Naive thymus-derived CD4-positive, alpha-beta T cell (primary cell): Measurements from ENCODE around the gene EEIG1. TPM values are rescaled to one million over a fixed set of nuclear protein-coding genes. Genes with fewer than 3 reads are reported as not detected.
A peak's percentile ranks its signal among the peaks of the same experiment; 100 is the strongest.

Source experiments
- ATAC-seq: fragments of 150-1000 bp; cut with Tn5 transposase; 2 replicates; pipeline ENCODE4 v1.10.0; 2021; ENCODE audit warnings: mild to moderate bottlenecking, moderate library complexity
- CTCF ChIA-PET: fragments of 350-600 bp; sonication (Branson Sonifier 250); formaldehyde crosslinking; loops from one replicate; lab custom pipeline; 2021; ENCODE audit warnings: antibody characterized with exemption; lab: Charles Lee
- POLR2A ChIA-PET: fragments of 350-600 bp; sonication (Branson Sonifier 250); formaldehyde crosslinking; loops from one replicate; lab custom pipeline; 2021; ENCODE audit warnings: antibody characterized with exemption, inconsistent platforms; lab: Charles Lee
- DNase-seq, 9 donors: peaks; one replicate each; pipeline versions ENCODE4 v3.0.0 to v3.0.0-alpha.2; 2020 to 2022; ENCODE audit warnings: mixed read lengths in 1 of 9
- H3K27ac ChIP-seq: one replicate; pipeline ENCODE4 v1.7.0; 2013; ENCODE audit warnings: mild to moderate bottlenecking, low read depth, low read length, moderate library complexity
- H3K27me3 ChIP-seq, 2 donors: one replicate each; pipeline ENCODE4 v1.7.0; 2013; ENCODE audit warnings: low read length in 2 of 2, mild to moderate bottlenecking in 2 of 2, moderate library complexity in 2 of 2; ENCODE audit not compliant: control insufficient read depth in 2 of 2, insufficient read depth in 2 of 2
- H3K36me3 ChIP-seq, 3 experiments: 1 replicate in 2 of 3; 2 replicates in 1 of 3; pipeline ENCODE4 v1.7.0; 2013; ENCODE audit warnings: low read length in 3 of 3, mild to moderate bottlenecking in 3 of 3, moderate library complexity in 1 of 3; ENCODE audit not compliant: insufficient read depth in 3 of 3, control insufficient read depth in 2 of 3
- H3K4me1 ChIP-seq, 2 donors: one replicate each; pipeline ENCODE4 v1.7.0; 2013; ENCODE audit warnings: low read length in 2 of 2, mild to moderate bottlenecking in 2 of 2, moderate library complexity in 1 of 2; ENCODE audit not compliant: control insufficient read depth in 2 of 2, insufficient read depth in 2 of 2
- H3K4me3 ChIP-seq: 2 replicates; pipeline ENCODE4 v1.7.0; 2013; ENCODE audit warnings: mild to moderate bottlenecking, low read length
- H3K9me3 ChIP-seq, 3 experiments: 1 replicate in 2 of 3; 2 replicates in 1 of 3; pipeline ENCODE4 v1.7.0; 2013; ENCODE audit warnings: low read length in 3 of 3; ENCODE audit not compliant: control insufficient read depth in 2 of 3
- H3K27ac Mint-ChIP-seq, 9 donors: one replicate each; pipeline ENCODE4 v1.8.0; 2020 to 2022; ENCODE audit warnings: mixed read lengths in 9 of 9, mild to moderate bottlenecking in 8 of 9, moderate library complexity in 5 of 9, inconsistent platforms in 2 of 9
- H3K27me3 Mint-ChIP-seq, 5 donors: one replicate each; pipeline ENCODE4 v1.8.0; 2021 to 2022; ENCODE audit warnings: mixed read lengths in 5 of 5, mild to moderate bottlenecking in 1 of 5
- H3K36me3 Mint-ChIP-seq, 5 donors: one replicate each; pipeline ENCODE4 v1.8.0; 2020 to 2022; ENCODE audit warnings: mixed read lengths in 5 of 5, mild to moderate bottlenecking in 3 of 5, inconsistent platforms in 1 of 5
- H3K4me1 Mint-ChIP-seq, 7 donors: one replicate each; pipeline ENCODE4 v1.8.0; 2020 to 2022; ENCODE audit warnings: mixed read lengths in 7 of 7, mild to moderate bottlenecking in 3 of 7, inconsistent platforms in 1 of 7
- H3K4me3 Mint-ChIP-seq, 10 donors: one replicate each; pipeline ENCODE4 v1.8.0; 2020 to 2022; ENCODE audit warnings: mild to moderate bottlenecking in 10 of 10, mixed read lengths in 10 of 10, moderate library complexity in 6 of 10, inconsistent platforms in 2 of 10
- H3K9me3 Mint-ChIP-seq, 11 donors: one replicate each; pipeline ENCODE4 v1.8.0; 2020 to 2022; ENCODE audit warnings: mixed read lengths in 11 of 11, mild to moderate bottlenecking in 4 of 11, inconsistent platforms in 1 of 11, moderate library complexity in 1 of 11
- intact Hi-C, 2 donors: fragments of 100-400 bp; cut with micrococcal nuclease; formaldehyde crosslinking; loops; one replicate each; pipeline ENCODE4 v1.15.1; 2023
- polyA plus RNA-seq, 2 donors: library from polyadenylated mRNA; unstranded; fragments of 300-500 nt; fragmentation: Illumina TruSeq; gene quantifications; one replicate each; pipeline ENCODE4 v1.2.3, GENCODE V29; 2021
- total RNA-seq, 6 experiments: library from RNA in 5 of 6; stranded (reverse) in 5 of 6; gene quantifications; 1 replicate in 5 of 6; 2 replicates in 1 of 6; pipeline ENCODE4 v1.2.3 and lab custom pipeline; 2021 to 2026

The EEIG1 gene
- total and polyA plus RNA-seq, 7 experiments from 2014 or later = 124 to 664 (median 297) TPM

- POLR2A ChIA-PET = interaction anchor here (0.8 to 61.3 kb wide), 6 partner anchors 4 to 121 kb away, joined by 3 to 1719 read pairs (median 762); partner anchors contain the start of genes DPM2, EEIG1, NAIF1 and SLC25A25
Observed at GRCh38 chr9:127980060-127980705, 606 bp downstream of the EEIG1 start.

GRCh38 chr9:127979333-127980059, 1.3 kb downstream of the EEIG1 start:
- Mint-ChIP-seq H3K27me3 (no peaks in the 10 kb centered on the region), H3K4me1 (peaks cover 41 to 55% (median 47%) of the 10 kb centered on the region in 7 donors), H3K4me3 (peak overlapping the region; percentile 92 to 99 (median 97)), H3K27ac (peak overlapping the region; percentile 86 to 98 (median 94)), H3K36me3 (peaks cover 9 to 42% (median 36%) of the 10 kb centered on the region in 5 donors), H3K9me3 (no peaks in the 10 kb centered on the region)
- peak overlapping the region; percentile 84 for H3K27ac ChIP-seq
- H3K27me3 ChIP-seq = no peaks in the 10 kb centered on the region
- ATAC-seq (no peak), DNase-seq (peak in 1 of 9 donors; percentile 24)
- peaks cover 39% of the 10 kb centered on the region in 2 donors for H3K4me1 ChIP-seq
- peaks cover 0 to 55% (median 11%) of the 10 kb centered on the region in 3 experiments for H3K36me3 ChIP-seq
- intact Hi-C loops = loop anchor here (2.0 to 5.0 kb wide), 3 partner anchors 13 to 37 kb away; no protein-coding TSS in a partner anchor
- POLR2A ChIA-PET = interaction anchor here (0.6 to 61.3 kb wide), 7 partner anchors 5 to 211 kb away, joined by 3 to 1719 read pairs (median 12); partner anchors contain the start of genes DPM2, EEIG1, NAIF1 and SLC25A25
- H3K4me3 ChIP-seq = peak overlapping the region; percentile 93
- no peaks in the 10 kb centered on the region for H3K9me3 ChIP-seq
- CTCF ChIA-PET = interaction anchor here (1.0 to 16.4 kb wide), 5 partner anchors 23 to 49 kb away, joined by 3 to 262 read pairs (median 13); no protein-coding TSS in a partner anchor

More at GRCh38 chr9:127980060-127980705, 606 bp downstream of the EEIG1 start:
- H3K4me1 ChIP-seq = peaks cover 33 to 41% of the 10 kb centered on the region in 2 donors
- CTCF ChIA-PET = interaction anchor here (1.0 to 16.4 kb wide), 3 partner anchors 25 to 48 kb away, joined by 3 to 262 read pairs (median 13); no protein-coding TSS in a partner anchor
- Mint-ChIP-seq H3K27me3 (no peaks in the 10 kb centered on the region), H3K4me1 (peaks cover 41 to 54% (median 50%) of the 10 kb centered on the region in 7 donors), H3K27ac (peak overlapping the region; percentile 86 to 98 (median 94)), H3K9me3 (peaks cover 0 to 1% (median 0%) of the 10 kb centered on the region in 11 donors), H3K36me3 (peaks cover 9 to 39% (median 33%) of the 10 kb centered on the region in 5 donors), H3K4me3 (peak overlapping the region; percentile 92 to 99 (median 97))
- H3K27ac ChIP-seq = peak overlapping the region; percentile 84
- no peaks in the 10 kb centered on the region for H3K27me3 ChIP-seq
- no peaks in the 10 kb centered on the region for H3K9me3 ChIP-seq
- peaks cover 0 to 48% (median 11%) of the 10 kb centered on the region in 3 experiments for H3K36me3 ChIP-seq
- ATAC-seq = peak; percentile 36
- DNase-seq = peak in 4 of 9 donors; percentile 28 to 76 (median 44)
- peak overlapping the region; percentile 93 for H3K4me3 ChIP-seq
- intact Hi-C loops = loop anchor here (2.0 to 5.0 kb wide), 3 partner anchors 13 to 38 kb away; no protein-coding TSS in a partner anchor

DNA sequence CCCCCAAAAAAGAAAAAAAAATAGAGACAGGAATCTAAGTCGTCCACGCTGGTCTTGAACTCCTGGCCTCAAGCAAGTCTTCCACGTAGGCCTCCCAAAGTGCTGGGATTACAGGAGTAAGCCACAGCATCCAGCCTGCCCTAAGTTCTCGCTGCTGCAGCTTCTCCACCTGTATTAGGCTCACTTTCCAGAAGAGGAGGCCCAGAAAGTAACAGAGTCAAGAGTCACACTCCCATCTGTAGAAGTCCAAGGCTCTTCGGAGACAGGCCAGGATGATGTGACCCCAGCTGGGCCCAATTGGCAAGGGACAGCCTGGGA, 1.8 kb downstream of the EEIG1 start:
- intact Hi-C loops = no loop called here
- peaks cover 45 to 60% (median 50%) of the 10 kb centered on the region in 7 donors for H3K4me1 Mint-ChIP-seq
- Histone ChIP-seq H3K9me3 (no peaks in the 10 kb centered on the region), H3K4me1 (peaks cover 34 to 44% of the 10 kb centered on the region in 2 donors), H3K27me3 (no peaks in the 10 kb centered on the region), H3K27ac (peak overlapping the region; percentile 84), H3K4me3 (peak overlapping the region; percentile 93), H3K36me3 (peaks cover 0 to 60% (median 11%) of the 10 kb centered on the region in 3 experiments)
- peak overlapping the region; percentile 86 to 98 (median 94) for H3K27ac Mint-ChIP-seq
- peaks cover 9 to 47% (median 41%) of the 10 kb centered on the region in 5 donors for H3K36me3 Mint-ChIP-seq
- ChIA-PET CTCF (interaction anchor here (0.5 to 16.4 kb wide), 7 partner anchors 23 to 126 kb away, joined by 3 to 262 read pairs (median 6); no protein-coding TSS in a partner anchor), POLR2A (interaction anchor here (0.6 to 61.3 kb wide), 5 partner anchors 5 to 212 kb away, joined by 3 to 1719 read pairs (median 1511); partner anchors contain the start of genes DPM2 and EEIG1)
- no peaks in the 10 kb centered on the region for H3K27me3 Mint-ChIP-seq
- DNase-seq = peak in 1 of 9 donors; percentile 9
- H3K9me3 Mint-ChIP-seq = no peaks in the 10 kb centered on the region
- H3K4me3 Mint-ChIP-seq = peak overlapping the region; percentile 92 to 99 (median 97)
- no peak for ATAC-seq

- CTCF ChIA-PET = interaction anchor here (1.1 to 16.4 kb wide), 5 partner anchors 22 to 103 kb away, joined by 3 to 262 read pairs (median 13); no protein-coding TSS in a partner anchor
- peak overlapping the region; percentile 93 for H3K4me3 ChIP-seq
- peak overlapping the region; percentile 89 to 99 (median 96) for H3K4me3 Mint-ChIP-seq
- DNase-seq (no peak), ATAC-seq (no peak)
- H3K4me1 Mint-ChIP-seq = peaks cover 40 to 61% (median 44%) of the 10 kb centered on the region in 7 donors
- H3K27me3 Mint-ChIP-seq = no peaks in the 10 kb centered on the region
- H3K9me3 ChIP-seq = no peaks in the 10 kb centered on the region
- peaks cover 0 to 66% (median 11%) of the 10 kb centered on the region in 3 experiments for H3K36me3 ChIP-seq
- intact Hi-C loops = no loop called here
- H3K36me3 Mint-ChIP-seq = peaks cover 9 to 50% (median 43%) of the 10 kb centered on the region in 5 donors
- H3K27ac ChIP-seq = peak overlapping the region; percentile 84
- peaks cover 28 to 53% of the 10 kb centered on the region in 2 donors for H3K4me1 ChIP-seq
- no peaks in the 10 kb centered on the region for H3K9me3 Mint-ChIP-seq
- peak overlapping the region; percentile 81 to 98 (median 96) for H3K27ac Mint-ChIP-seq
- H3K27me3 ChIP-seq = no peaks in the 10 kb centered on the region
- POLR2A ChIA-PET = interaction anchor here (0.6 to 61.3 kb wide), 6 partner anchors 6 to 123 kb away, joined by 3 to 1719 read pairs (median 758); partner anchors contain the start of genes DPM2 and EEIG1
Observed at GRCh38 chr9:127977884-127978647, 2.7 kb downstream of the EEIG1 start.

GRCh38 chr9:127977009-127977883, 3.5 kb downstream of the EEIG1 start:
- no peaks in the 10 kb centered on the region for H3K27me3 Mint-ChIP-seq
- peak overlapping the region; percentile 89 to 99 (median 96) for H3K4me3 Mint-ChIP-seq
- H3K27ac Mint-ChIP-seq = peak overlapping the region; percentile 38 to 98 (median 96)
- H3K9me3 ChIP-seq = no peaks in the 10 kb centered on the region
- H3K36me3 Mint-ChIP-seq = peaks cover 9 to 58% (median 46%) of the 10 kb centered on the region in 5 donors
- peaks cover 27 to 62% of the 10 kb centered on the region in 2 donors for H3K4me1 ChIP-seq
- H3K27ac ChIP-seq = peak overlapping the region; percentile 84
- peak overlapping the region; percentile 93 for H3K4me3 ChIP-seq
- H3K4me1 Mint-ChIP-seq = peaks cover 39 to 62% (median 40%) of the 10 kb centered on the region in 7 donors
- ATAC-seq (no peak), DNase-seq (peak in 3 of 9 donors; percentile 5 to 24 (median 19))
- no peaks in the 10 kb centered on the region for H3K9me3 Mint-ChIP-seq
- H3K36me3 ChIP-seq = peaks cover 0 to 70% (median 11%) of the 10 kb centered on the region in 3 experiments
- ChIA-PET POLR2A (interaction anchor here (0.7 to 61.3 kb wide), 5 partner anchors 7 to 121 kb away, joined by 3 to 1719 read pairs (median 1511); partner anchors contain the start of genes DPM2, EEIG1 and SLC25A25), CTCF (interaction anchor here (0.6 to 16.4 kb wide), 9 partner anchors 15 to 103 kb away, joined by 3 to 262 read pairs (median 4); no protein-coding TSS in a partner anchor)
- H3K27me3 ChIP-seq = no peaks in the 10 kb centered on the region
- intact Hi-C loops = no loop called here
